GM12875 (cell line): ENCODE measurements around the gene PADI2.

ENCODE experiments used
- H3K4me3 ChIP-seq: one replicate; pipeline ENCODE4 v1.5.1; 2011; ENCODE audit warnings: low read depth, low read length, control low read depth
- CTCF ChIP-seq: IDR thresholded peaks from 2 replicates; pipeline ENCODE4 v1.5.1; 2011; ENCODE audit warnings: low read depth, mild to moderate bottlenecking, control low read depth, inconsistent platforms, low read length, moderate library complexity, borderline replicate concordance; ENCODE audit not compliant: insufficient read depth

PADI2 gene

GRCh38 chr1:17098446-17099317 lies 20.6 kb downstream of the PADI2 start:
- H3K4me3 ChIP-seq: no peak overlapping the region
- TF ChIP-seq CTCF: no peak

- no peak for TF ChIP-seq CTCF
- H3K4me3 ChIP-seq: no peak overlapping the region
These were observed 21.5 kb downstream of the PADI2 start for GRCh38 chr1:17097787-17098186.

- TF ChIP-seq CTCF: no peak
- H3K4me3 ChIP-seq: no peak overlapping the region
These were observed 22.1 kb downstream of the PADI2 start for GRCh38 chr1:17097147-17097546.

GRCh38 chr1:17096584-17096983 lies 22.7 kb downstream of the PADI2 start:
- TF ChIP-seq CTCF: no peak
- no peak overlapping the region for H3K4me3 ChIP-seq

- H3K4me3 ChIP-seq: no peak overlapping the region
- TF ChIP-seq CTCF: no peak
These were observed 24.1 kb downstream of the PADI2 start for GRCh38 chr1:17095141-17095540.

GRCh38 chr1:17094664-17095063 lies 24.6 kb downstream of the PADI2 start:
- TF ChIP-seq CTCF: no peak
- H3K4me3 ChIP-seq: no peak overlapping the region

- no peak for TF ChIP-seq CTCF
- H3K4me3 ChIP-seq: no peak overlapping the region
These were observed 25.3 kb downstream of the PADI2 start for GRCh38 chr1:17093822-17094393.
